ENCODE results near the gene FAM221B. TPM values are rescaled to one million over a fixed set of nuclear protein-coding genes. Genes with fewer than 3 reads are reported as not detected.

FAM221B gene
- total and polyA plus RNA-seq, 5 donors from 2014 or later: 0.03 TPM; not detected in 4

- H3K27ac ChIP-seq (ENCODE audit: insufficient read depth, low read length, poor library complexity, severe bottlenecking): no peak overlapping the region
- no peak for ATAC-seq (ENCODE audit: low read depth in 2 of 2)
- H3K27ac Mint-ChIP-seq: no peak overlapping the region
- H3K9me3 ChIP-seq (ENCODE audit: control insufficient read depth in 2 of 2, low read length in 2 of 2): no peaks in the 10 kb centered on the region
- no peaks in the 10 kb centered on the region for H3K9me3 Mint-ChIP-seq
- no peak overlapping the region for H3K4me3 ChIP-seq (ENCODE audit: low read depth, low read length)
- H3K27me3 Mint-ChIP-seq: peaks cover 12% of the 10 kb centered on the region
- no peak overlapping the region for H3K4me3 Mint-ChIP-seq
- peaks cover 8% of the 10 kb centered on the region for H3K27me3 ChIP-seq (ENCODE audit: control insufficient read depth, insufficient read depth, low read length)
- no peak for DNase-seq
- H3K36me3 ChIP-seq (ENCODE audit: control insufficient read depth, insufficient read depth, low read length): no peaks in the 10 kb centered on the region
- no peaks in the 10 kb centered on the region for H3K36me3 Mint-ChIP-seq
- no peaks in the 10 kb centered on the region for H3K4me1 Mint-ChIP-seq
- H3K4me1 ChIP-seq (ENCODE audit: control insufficient read depth, insufficient read depth, low read length, poor library complexity, severe bottlenecking): no peaks in the 10 kb centered on the region
Measured at GRCh38 chr9:35864695-35865255, 36.2 kb upstream of the FAM221B start.

DNA sequence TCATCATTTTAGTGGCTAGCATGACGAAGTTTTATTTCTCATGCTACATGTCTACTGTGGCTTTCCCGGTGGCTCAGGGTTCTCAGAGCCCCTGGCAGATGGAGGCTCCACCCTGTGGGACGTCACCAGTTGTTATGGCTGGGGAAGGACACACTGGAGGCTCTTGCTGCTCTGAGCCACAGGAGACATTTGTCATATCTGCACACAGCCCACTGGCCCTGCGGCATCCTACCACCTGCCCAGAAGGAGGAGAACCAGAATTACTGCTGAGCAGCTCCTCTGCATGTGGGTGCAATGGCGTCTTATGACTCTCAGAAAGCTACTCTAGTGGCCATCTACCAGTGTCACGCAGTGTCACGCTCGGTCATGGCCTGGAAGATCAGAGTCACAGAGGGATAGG, 35.1 kb upstream of the FAM221B start:
- H3K4me1 ChIP-seq (ENCODE audit: control insufficient read depth, insufficient read depth, low read length, poor library complexity, severe bottlenecking): no peaks in the 10 kb centered on the region
- no peaks in the 10 kb centered on the region for H3K36me3 Mint-ChIP-seq
- H3K27me3 Mint-ChIP-seq: peaks cover 12% of the 10 kb centered on the region
- H3K27ac ChIP-seq (ENCODE audit: insufficient read depth, low read length, poor library complexity, severe bottlenecking): no peak overlapping the region
- H3K4me3 Mint-ChIP-seq: no peak overlapping the region
- no peaks in the 10 kb centered on the region for H3K4me1 Mint-ChIP-seq
- no peak for DNase-seq
- no peaks in the 10 kb centered on the region for H3K9me3 ChIP-seq (ENCODE audit: control insufficient read depth in 2 of 2, low read length in 2 of 2)
- H3K4me3 ChIP-seq (ENCODE audit: low read depth, low read length): no peak overlapping the region
- H3K27ac Mint-ChIP-seq: no peak overlapping the region
- no peak for ATAC-seq (ENCODE audit: low read depth in 2 of 2)
- H3K9me3 Mint-ChIP-seq: no peaks in the 10 kb centered on the region
- no peaks in the 10 kb centered on the region for H3K36me3 ChIP-seq (ENCODE audit: control insufficient read depth, insufficient read depth, low read length)
- peaks cover 8% of the 10 kb centered on the region for H3K27me3 ChIP-seq (ENCODE audit: control insufficient read depth, insufficient read depth, low read length)

- H3K9me3 ChIP-seq (ENCODE audit: control insufficient read depth in 2 of 2, low read length in 2 of 2): no peaks in the 10 kb centered on the region
- ATAC-seq (ENCODE audit: low read depth in 2 of 2): no peak
- H3K4me1 Mint-ChIP-seq: peaks cover 0 to 2% (median 0%) of the 10 kb centered on the region in 4 donors
Measured at GRCh38 chr9:35862328-35862727, 33.8 kb upstream of the FAM221B start.

GRCh38 chr9:35861161-35861897, 32.8 kb upstream of the FAM221B start:
- ATAC-seq (ENCODE audit: low read depth in 2 of 2) (no peak), DNase-seq (no peak)
- Mint-ChIP-seq H3K36me3 (no peaks in the 10 kb centered on the region), H3K9me3 (no peaks in the 10 kb centered on the region), H3K27me3 (peaks cover 12% of the 10 kb centered on the region), H3K4me3 (no peak overlapping the region), H3K4me1 (peaks cover 0 to 3% (median 0%) of the 10 kb centered on the region in 4 donors), H3K27ac (peak overlapping the region in 1 of 3 donors; percentile 47)
- no peaks in the 10 kb centered on the region for H3K36me3 ChIP-seq (ENCODE audit: control insufficient read depth, insufficient read depth, low read length)
- no peak overlapping the region for H3K4me3 ChIP-seq (ENCODE audit: low read depth, low read length)
- H3K4me1 ChIP-seq (ENCODE audit: control insufficient read depth, insufficient read depth, low read length, poor library complexity, severe bottlenecking): no peaks in the 10 kb centered on the region
- H3K27ac ChIP-seq (ENCODE audit: insufficient read depth, low read length, poor library complexity, severe bottlenecking): no peak overlapping the region
- H3K9me3 ChIP-seq (ENCODE audit: control insufficient read depth in 2 of 2, low read length in 2 of 2): no peaks in the 10 kb centered on the region
- H3K27me3 ChIP-seq (ENCODE audit: control insufficient read depth, insufficient read depth, low read length): peaks cover 8% of the 10 kb centered on the region

More at GRCh38 chr9:35862328-35862727, 33.8 kb upstream of the FAM221B start:
- H3K36me3 ChIP-seq (ENCODE audit: control insufficient read depth, insufficient read depth, low read length): no peaks in the 10 kb centered on the region
- peaks cover 12% of the 10 kb centered on the region for H3K27me3 Mint-ChIP-seq
- H3K9me3 Mint-ChIP-seq: no peaks in the 10 kb centered on the region
- no peaks in the 10 kb centered on the region for H3K4me1 ChIP-seq (ENCODE audit: control insufficient read depth, insufficient read depth, low read length, poor library complexity, severe bottlenecking)
- no peak overlapping the region for H3K4me3 Mint-ChIP-seq
- DNase-seq: no peak
- peaks cover 8% of the 10 kb centered on the region for H3K27me3 ChIP-seq (ENCODE audit: control insufficient read depth, insufficient read depth, low read length)
- H3K36me3 Mint-ChIP-seq: no peaks in the 10 kb centered on the region
- H3K27ac Mint-ChIP-seq: no peak overlapping the region
- H3K27ac ChIP-seq (ENCODE audit: insufficient read depth, low read length, poor library complexity, severe bottlenecking): no peak overlapping the region
- no peak overlapping the region for H3K4me3 ChIP-seq (ENCODE audit: low read depth, low read length)

DNA sequence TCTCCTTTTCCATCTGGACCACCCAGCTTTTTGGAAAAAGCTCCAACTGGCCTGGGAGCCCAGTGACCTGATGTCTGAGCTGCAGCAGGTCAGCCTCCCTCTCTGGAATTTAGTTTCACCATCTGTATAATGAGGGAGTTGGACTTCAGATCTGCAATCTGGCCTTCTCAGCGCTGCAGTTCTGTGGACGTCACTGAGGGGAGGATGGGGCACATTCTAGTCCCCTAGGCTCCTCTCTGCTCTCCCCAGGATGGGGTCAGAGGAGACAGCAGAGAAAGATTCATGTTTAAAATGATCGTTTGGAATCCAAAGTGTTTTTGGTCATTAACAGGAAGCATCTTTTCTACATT, 31.4 kb upstream of the FAM221B start:
- Histone ChIP-seq H3K36me3 (ENCODE audit: control insufficient read depth, insufficient read depth, low read length) (no peaks in the 10 kb centered on the region), H3K9me3 (ENCODE audit: control insufficient read depth in 2 of 2, low read length in 2 of 2) (no peaks in the 10 kb centered on the region), H3K4me1 (ENCODE audit: control insufficient read depth, insufficient read depth, low read length, poor library complexity, severe bottlenecking) (no peaks in the 10 kb centered on the region), H3K27ac (ENCODE audit: insufficient read depth, low read length, poor library complexity, severe bottlenecking) (no peak overlapping the region), H3K4me3 (ENCODE audit: low read depth, low read length) (no peak overlapping the region), H3K27me3 (ENCODE audit: control insufficient read depth, insufficient read depth, low read length) (peaks cover 8% of the 10 kb centered on the region)
- Mint-ChIP-seq H3K36me3 (no peaks in the 10 kb centered on the region), H3K27me3 (peaks cover 23% of the 10 kb centered on the region), H3K27ac (no peak overlapping the region), H3K4me1 (peaks cover 0 to 3% (median 0%) of the 10 kb centered on the region in 4 donors), H3K4me3 (no peak overlapping the region), H3K9me3 (no peaks in the 10 kb centered on the region)
- ATAC-seq (ENCODE audit: low read depth in 2 of 2) (no peak), DNase-seq (no peak)

GRCh38 chr9:35859310-35859989, 30.9 kb upstream of the FAM221B start:
- Mint-ChIP-seq H3K4me3 (no peak overlapping the region), H3K9me3 (no peaks in the 10 kb centered on the region), H3K27me3 (peaks cover 23% of the 10 kb centered on the region), H3K27ac (no peak overlapping the region), H3K4me1 (peaks cover 0 to 3% (median 0%) of the 10 kb centered on the region in 4 donors), H3K36me3 (no peaks in the 10 kb centered on the region)
- peak in 1 of 3 donors; percentile 13 for DNase-seq
- Histone ChIP-seq H3K27ac (ENCODE audit: insufficient read depth, low read length, poor library complexity, severe bottlenecking) (no peak overlapping the region), H3K36me3 (ENCODE audit: control insufficient read depth, insufficient read depth, low read length) (no peaks in the 10 kb centered on the region), H3K9me3 (ENCODE audit: control insufficient read depth in 2 of 2, low read length in 2 of 2) (no peaks in the 10 kb centered on the region), H3K4me1 (ENCODE audit: control insufficient read depth, insufficient read depth, low read length, poor library complexity, severe bottlenecking) (no peaks in the 10 kb centered on the region), H3K27me3 (ENCODE audit: control insufficient read depth, insufficient read depth, low read length) (peaks cover 8% of the 10 kb centered on the region), H3K4me3 (ENCODE audit: low read depth, low read length) (no peak overlapping the region)
- ATAC-seq (ENCODE audit: low read depth in 2 of 2): no peak

- Histone ChIP-seq H3K4me1 (ENCODE audit: control insufficient read depth, insufficient read depth, low read length, poor library complexity, severe bottlenecking) (no peaks in the 10 kb centered on the region), H3K27ac (ENCODE audit: insufficient read depth, low read length, poor library complexity, severe bottlenecking) (no peak overlapping the region), H3K9me3 (ENCODE audit: control insufficient read depth in 2 of 2, low read length in 2 of 2) (no peaks in the 10 kb centered on the region), H3K36me3 (ENCODE audit: control insufficient read depth, insufficient read depth, low read length) (no peaks in the 10 kb centered on the region), H3K27me3 (ENCODE audit: control insufficient read depth, insufficient read depth, low read length) (peaks cover 5% of the 10 kb centered on the region), H3K4me3 (ENCODE audit: low read depth, low read length) (no peak overlapping the region)
- Mint-ChIP-seq H3K27ac (no peak overlapping the region), H3K36me3 (no peaks in the 10 kb centered on the region), H3K4me3 (no peak overlapping the region), H3K4me1 (peaks cover 0 to 3% (median 0%) of the 10 kb centered on the region in 4 donors), H3K9me3 (no peaks in the 10 kb centered on the region), H3K27me3 (peaks cover 18% of the 10 kb centered on the region)
- no peak for ATAC-seq (ENCODE audit: low read depth in 2 of 2)
- no peak for DNase-seq
Measured at GRCh38 chr9:35858458-35858857, 29.9 kb upstream of the FAM221B start.
